Measurements from ENCODE around the gene LASP1. TPM values are rescaled to one million over a fixed set of nuclear protein-coding genes. Genes with fewer than 3 reads are reported as not detected.
"Not testable (repeated sequence)": the region's sequence is repeated elsewhere in the genome, so short reads cannot be mapped to it uniquely, and the experiment has no call there.

The LASP1 gene
- total RNA-seq, 1 experiment from 2014 or later = 59.3 TPM

- Histone ChIP-seq H3K4me1 (ENCODE audit: low read length) (peaks cover 14% of the 10 kb centered on the region), H3K9me3 (ENCODE audit: low read length) (no peaks in the 10 kb centered on the region), H2AFZ (ENCODE audit: low read length) (no peak overlapping the region), H3K27ac (ENCODE audit: low read length) (no peak overlapping the region), H3K27me3 (ENCODE audit: low read length) (no peaks in the 10 kb centered on the region), H4K20me1 (ENCODE audit: insufficient read depth, low read depth, low read length) (no peaks in the 10 kb centered on the region), H3K9ac (ENCODE audit: low read length) (no peak overlapping the region), H3K36me3 (ENCODE audit: insufficient read depth, low read length) (peaks cover 14% of the 10 kb centered on the region), H3K9me2 (replicated peaks; ENCODE audit: insufficient read depth, low read length) (no peaks in the 10 kb centered on the region), H3K4me3 (ENCODE audit: low read length) (no peak overlapping the region), H3K4me2 (ENCODE audit: low read depth, low read length, poor library complexity, severe bottlenecking) (no peak overlapping the region), H3K79me2 (ENCODE audit: low read length) (peaks cover 41% of the 10 kb centered on the region)
- no peak for DNase-seq
Observed at GRCh38 chr17:38904892-38905291, 35.0 kb downstream of the LASP1 start.

- H3K9me3 ChIP-seq (ENCODE audit: low read length) = no peaks in the 10 kb centered on the region
- no peak for DNase-seq
- no peaks in the 10 kb centered on the region for H4K20me1 ChIP-seq (ENCODE audit: insufficient read depth, low read depth, low read length)
- H3K9me2 ChIP-seq (replicated peaks; ENCODE audit: insufficient read depth, low read length) = no peaks in the 10 kb centered on the region
- no peak overlapping the region for H3K9ac ChIP-seq (ENCODE audit: low read length)
- no peak overlapping the region for H2AFZ ChIP-seq (ENCODE audit: low read length)
- H3K27me3 ChIP-seq (ENCODE audit: low read length) = no peaks in the 10 kb centered on the region
- H3K4me2 ChIP-seq (ENCODE audit: low read depth, low read length, poor library complexity, severe bottlenecking) = no peak overlapping the region
- H3K79me2 ChIP-seq (ENCODE audit: low read length) = peaks cover 41% of the 10 kb centered on the region
- H3K4me3 ChIP-seq (ENCODE audit: low read length) = no peak overlapping the region
- H3K27ac ChIP-seq (ENCODE audit: low read length) = no peak overlapping the region
- peaks cover 14% of the 10 kb centered on the region for H3K4me1 ChIP-seq (ENCODE audit: low read length)
- peaks cover 14% of the 10 kb centered on the region for H3K36me3 ChIP-seq (ENCODE audit: insufficient read depth, low read length)
Observed at GRCh38 chr17:38905375-38905774, 35.5 kb downstream of the LASP1 start.

GRCh38 chr17:38906460-38907228 lies 36.8 kb downstream of the LASP1 start:
- peaks cover 14% of the 10 kb centered on the region for H3K4me1 ChIP-seq (ENCODE audit: low read length)
- no peaks in the 10 kb centered on the region for H3K27me3 ChIP-seq (ENCODE audit: low read length)
- H3K4me3 ChIP-seq (ENCODE audit: low read length) = no peak overlapping the region
- H4K20me1 ChIP-seq (ENCODE audit: insufficient read depth, low read depth, low read length) = no peaks in the 10 kb centered on the region
- H3K9me3 ChIP-seq (ENCODE audit: low read length) = no peaks in the 10 kb centered on the region
- H3K36me3 ChIP-seq (ENCODE audit: insufficient read depth, low read length) = peaks cover 14% of the 10 kb centered on the region
- H3K4me2 ChIP-seq (ENCODE audit: low read depth, low read length, poor library complexity, severe bottlenecking) = no peak overlapping the region
- no peak for DNase-seq
- H3K79me2 ChIP-seq (ENCODE audit: low read length) = peaks cover 34% of the 10 kb centered on the region
- H3K27ac ChIP-seq (ENCODE audit: low read length) = 0 out of 2 replicates have a peak overlapping the region, but pooled peaks have one; percentile 4
- H3K9ac ChIP-seq (ENCODE audit: low read length) = no peak overlapping the region
- H2AFZ ChIP-seq (ENCODE audit: low read length) = no peak overlapping the region
- no peaks in the 10 kb centered on the region for H3K9me2 ChIP-seq (replicated peaks; ENCODE audit: insufficient read depth, low read length)

- Histone ChIP-seq H3K27me3 (ENCODE audit: low read length) (no peaks in the 10 kb centered on the region), H3K27ac (ENCODE audit: low read length) (no peak overlapping the region), H3K4me3 (ENCODE audit: low read length) (no peak overlapping the region), H3K36me3 (ENCODE audit: insufficient read depth, low read length) (peaks cover 11% of the 10 kb centered on the region), H4K20me1 (ENCODE audit: insufficient read depth, low read depth, low read length) (no peaks in the 10 kb centered on the region), H3K9me3 (ENCODE audit: low read length) (no peaks in the 10 kb centered on the region), H2AFZ (ENCODE audit: low read length) (no peak overlapping the region), H3K4me1 (ENCODE audit: low read length) (peaks cover 14% of the 10 kb centered on the region), H3K9ac (ENCODE audit: low read length) (no peak overlapping the region), H3K9me2 (replicated peaks; ENCODE audit: insufficient read depth, low read length) (no peaks in the 10 kb centered on the region), H3K79me2 (ENCODE audit: low read length) (peaks cover 31% of the 10 kb centered on the region), H3K4me2 (ENCODE audit: low read depth, low read length, poor library complexity, severe bottlenecking) (no peak overlapping the region)
- DNase-seq = no peak
Observed at GRCh38 chr17:38907930-38908675, 38.2 kb downstream of the LASP1 start.

DNA sequence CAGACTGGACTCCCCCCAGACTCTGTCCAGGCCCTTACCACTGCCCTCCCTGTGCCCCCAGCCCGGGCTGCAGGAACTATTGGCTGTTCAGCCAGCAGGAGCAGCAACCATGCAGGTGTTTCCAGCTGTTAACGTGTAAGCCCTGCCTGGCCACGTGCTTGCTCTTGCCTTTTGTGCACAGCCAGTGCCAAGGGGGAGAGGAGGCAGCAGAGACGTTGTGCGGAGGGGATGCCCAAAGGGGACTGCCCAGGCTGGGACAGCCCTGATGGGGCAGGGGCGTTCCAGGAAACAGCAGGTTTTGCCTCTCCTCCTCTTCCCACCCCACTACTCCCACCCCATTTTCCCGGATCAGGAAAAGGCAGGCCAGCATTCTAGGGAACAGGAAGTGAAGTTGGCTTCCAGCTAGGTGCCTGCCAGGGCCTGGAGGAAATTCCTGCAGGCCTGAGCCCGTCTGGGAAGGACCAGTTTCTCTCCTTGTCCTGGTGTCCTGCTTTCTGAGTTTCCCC lies 38.9 kb downstream of the LASP1 start:
- peaks cover 7% of the 10 kb centered on the region; the same call in 1 of the 2 replicates for H3K36me3 ChIP-seq (ENCODE audit: insufficient read depth, low read length)

GRCh38 chr17:38910325-38910724 lies 40.5 kb downstream of the LASP1 start:
- no peak for DNase-seq
- Histone ChIP-seq H4K20me1 (ENCODE audit: insufficient read depth, low read depth, low read length) (no peaks in the 10 kb centered on the region), H3K9me2 (replicated peaks; ENCODE audit: insufficient read depth, low read length) (no peaks in the 10 kb centered on the region), H3K36me3 (ENCODE audit: insufficient read depth, low read length) (no peaks in the 10 kb centered on the region), H3K9me3 (ENCODE audit: low read length) (no peaks in the 10 kb centered on the region), H2AFZ (ENCODE audit: low read length) (no peak overlapping the region), H3K9ac (ENCODE audit: low read length) (no peak overlapping the region), H3K4me2 (ENCODE audit: low read depth, low read length, poor library complexity, severe bottlenecking) (no peak overlapping the region), H3K27ac (ENCODE audit: low read length) (no peak overlapping the region), H3K27me3 (ENCODE audit: low read length) (no peaks in the 10 kb centered on the region), H3K4me3 (ENCODE audit: low read length) (no peak overlapping the region), H3K79me2 (ENCODE audit: low read length) (peaks cover 17% of the 10 kb centered on the region; the same call in 1 of the 2 replicates), H3K4me1 (ENCODE audit: low read length) (peaks cover 14% of the 10 kb centered on the region)

More for the DNA sequence above, 38.9 kb downstream of the LASP1 start:
- no peak overlapping the region for H3K9ac ChIP-seq (ENCODE audit: low read length)
- H3K9me3 ChIP-seq (ENCODE audit: low read length) = no peaks in the 10 kb centered on the region
- DNase-seq = no peak
- H3K9me2 ChIP-seq (replicated peaks; ENCODE audit: insufficient read depth, low read length) = no peaks in the 10 kb centered on the region
- peaks cover 14% of the 10 kb centered on the region for H3K4me1 ChIP-seq (ENCODE audit: low read length)
- H3K27me3 ChIP-seq (ENCODE audit: low read length) = no peaks in the 10 kb centered on the region
- H3K27ac ChIP-seq (ENCODE audit: low read length) = no peak overlapping the region
- H4K20me1 ChIP-seq (ENCODE audit: insufficient read depth, low read depth, low read length) = no peaks in the 10 kb centered on the region
- peaks cover 25% of the 10 kb centered on the region for H3K79me2 ChIP-seq (ENCODE audit: low read length)
- H2AFZ ChIP-seq (ENCODE audit: low read length) = no peak overlapping the region
- H3K4me2 ChIP-seq (ENCODE audit: low read depth, low read length, poor library complexity, severe bottlenecking) = no peak overlapping the region
- H3K4me3 ChIP-seq (ENCODE audit: low read length) = no peak overlapping the region

- Histone ChIP-seq H4K20me1 (ENCODE audit: insufficient read depth, low read depth, low read length) (no peaks in the 10 kb centered on the region), H2AFZ (ENCODE audit: low read length) (no peak overlapping the region), H3K9me3 (ENCODE audit: low read length) (no peaks in the 10 kb centered on the region), H3K4me2 (ENCODE audit: low read depth, low read length, poor library complexity, severe bottlenecking) (no peak overlapping the region), H3K4me1 (ENCODE audit: low read length) (peaks cover 6% of the 10 kb centered on the region), H3K9ac (ENCODE audit: low read length) (no peak overlapping the region), H3K9me2 (replicated peaks; ENCODE audit: insufficient read depth, low read length) (no peaks in the 10 kb centered on the region), H3K27ac (ENCODE audit: low read length) (no peak overlapping the region), H3K79me2 (ENCODE audit: low read length) (peaks cover 9% of the 10 kb centered on the region; the same call in 1 of the 2 replicates), H3K27me3 (ENCODE audit: low read length) (no peaks in the 10 kb centered on the region), H3K36me3 (ENCODE audit: insufficient read depth, low read length) (no peaks in the 10 kb centered on the region), H3K4me3 (ENCODE audit: low read length) (no peak overlapping the region)
- DNase-seq = no peak
Observed at GRCh38 chr17:38911081-38911730, 41.3 kb downstream of the LASP1 start.

- not testable (repeated sequence) for H4K20me1 ChIP-seq (ENCODE audit: insufficient read depth, low read depth, low read length); H3K36me3 ChIP-seq (ENCODE audit: insufficient read depth, low read length); H3K79me2 ChIP-seq (ENCODE audit: low read length)
Observed at GRCh38 chr17:38911731-38912081, 41.8 kb downstream of the LASP1 start.

More at GRCh38 chr17:38911731-38912081, 41.8 kb downstream of the LASP1 start:
- H3K4me1 ChIP-seq (ENCODE audit: low read length); H3K9me2 ChIP-seq (replicated peaks; ENCODE audit: insufficient read depth, low read length); H3K27ac ChIP-seq (ENCODE audit: low read length); DNase-seq; H3K4me3 ChIP-seq (ENCODE audit: low read length); H3K9ac ChIP-seq (ENCODE audit: low read length); H3K27me3 ChIP-seq (ENCODE audit: low read length); H3K4me2 ChIP-seq (ENCODE audit: low read depth, low read length, poor library complexity, severe bottlenecking); H2AFZ ChIP-seq (ENCODE audit: low read length); H3K9me3 ChIP-seq (ENCODE audit: low read length): not testable (repeated sequence)
